Fibroblast of skin of left biceps (primary cell): Measurements from ENCODE around the gene DBT.
"Not testable (repeated sequence)": the region's sequence is repeated elsewhere in the genome, so short reads cannot be mapped to it uniquely, and the experiment has no call there.

Experiments
- DNase-seq, 2 experiments: peaks; one replicate each; pipeline ENCODE4 v3.0.0-alpha.2; 2013; ENCODE audit warnings: low read depth in 2 of 2

Gene DBT

GRCh38 chr1:100249537-100250257 lies at the start of gene DBT:
DBT (minus strand) TSS chr1:100249834; CDS start chr1:100249820, 14 bp downstream.
- peak; percentile 77 to 79 for DNase-seq

GRCh38 chr1:100298512-100298911 lies 48.9 kb upstream of the DBT start:
- DNase-seq = no peak

- not testable (repeated sequence) for DNase-seq
These were observed 47.4 kb upstream of the DBT start for GRCh38 chr1:100296997-100297396.

DNA sequence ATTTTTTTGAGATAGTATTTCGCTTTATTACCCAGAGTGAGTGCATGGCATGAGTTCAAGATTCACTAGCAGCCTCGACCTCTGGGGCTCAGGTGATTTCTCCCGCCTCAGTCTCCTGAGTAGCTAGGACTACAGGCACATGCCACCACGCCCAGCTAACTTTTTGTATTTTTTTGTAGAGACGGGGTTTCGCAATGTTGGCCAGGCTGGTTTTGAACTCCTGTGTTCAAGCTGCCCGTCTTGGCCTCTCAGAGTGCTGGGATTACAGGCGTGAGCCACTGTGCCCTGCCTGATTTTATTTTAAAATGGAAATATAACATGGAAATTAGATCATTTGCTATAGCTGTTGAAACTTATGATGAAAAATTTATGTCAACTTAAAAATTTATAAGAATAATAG lies 46.5 kb upstream of the DBT start:
- DNase-seq = no peak

- no peak for DNase-seq
These were observed 43.1 kb upstream of the DBT start for GRCh38 chr1:100292711-100293110.

GRCh38 chr1:100290291-100290690 lies 40.7 kb upstream of the DBT start:
- DNase-seq = no peak

- DNase-seq = no peak
These were observed 37.5 kb upstream of the DBT start for GRCh38 chr1:100287162-100287561.

DNA sequence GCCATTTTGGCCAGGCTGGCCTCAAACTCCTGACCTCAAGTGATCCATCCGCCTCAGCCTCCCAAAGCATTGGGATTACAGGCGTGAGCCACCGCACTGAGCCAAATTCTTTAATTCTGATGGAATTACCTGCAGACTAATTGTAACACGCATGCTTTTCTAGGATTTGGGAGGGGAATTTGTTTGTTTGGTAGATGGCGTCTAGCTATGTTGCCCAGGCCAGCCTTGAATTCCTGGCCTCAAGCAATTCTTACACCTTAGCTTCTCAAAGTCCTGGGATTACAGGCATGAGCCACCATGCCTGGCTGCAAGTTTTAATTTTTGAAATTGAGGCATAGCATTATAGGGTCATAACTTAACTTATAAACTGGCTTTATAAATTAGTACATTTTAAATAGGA lies 35.0 kb upstream of the DBT start:
- no peak for DNase-seq

- no peak for DNase-seq
These were observed 30.5 kb upstream of the DBT start for GRCh38 chr1:100279954-100280682.

GRCh38 chr1:100279358-100279923 lies 29.8 kb upstream of the DBT start:
- DNase-seq = no peak

DNA sequence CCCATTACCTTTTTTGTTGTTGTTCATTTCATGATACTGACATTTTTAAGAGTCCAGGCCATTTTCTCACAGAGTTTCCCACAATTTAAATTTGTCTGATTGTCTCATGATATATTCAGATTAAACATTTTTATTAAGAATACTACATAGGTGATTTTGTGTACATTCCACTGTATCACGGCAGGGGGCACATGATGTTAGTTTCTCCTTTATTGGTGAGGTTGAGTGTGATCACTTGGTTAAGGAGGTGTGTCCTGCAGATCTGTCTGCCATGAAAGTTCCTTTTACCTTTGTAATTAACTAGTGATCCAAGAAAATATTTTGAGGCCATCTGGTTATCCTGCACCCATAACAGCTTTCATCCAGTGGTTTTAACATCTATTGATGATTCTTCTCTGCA lies 28.2 kb upstream of the DBT start:
- DNase-seq = no peak

- DNase-seq = no peak
These were observed 18.6 kb upstream of the DBT start for GRCh38 chr1:100268202-100268601.

- DNase-seq = no peak
These were observed 17.6 kb upstream of the DBT start for GRCh38 chr1:100267284-100267683.

DNA sequence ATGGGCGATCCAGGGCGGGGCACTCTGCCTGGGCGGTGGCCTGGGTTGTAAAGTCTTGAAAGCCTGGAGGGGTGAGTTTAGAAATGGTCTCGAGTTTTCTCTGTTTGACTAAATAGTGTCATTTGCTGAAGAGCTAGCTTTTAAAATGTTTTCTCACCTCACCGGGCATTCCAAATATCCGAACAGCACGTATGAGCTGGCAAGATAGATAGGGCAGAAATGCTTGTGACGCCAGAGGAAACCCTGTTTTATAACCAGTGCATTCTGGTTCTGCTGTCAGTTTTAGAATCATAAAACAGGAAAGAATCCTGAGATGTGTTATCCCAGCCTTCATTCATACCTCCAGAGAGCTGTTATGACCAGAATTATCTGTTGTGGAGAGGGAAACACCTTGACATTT lies 17.1 kb upstream of the DBT start:
- DNase-seq = no peak

DNA sequence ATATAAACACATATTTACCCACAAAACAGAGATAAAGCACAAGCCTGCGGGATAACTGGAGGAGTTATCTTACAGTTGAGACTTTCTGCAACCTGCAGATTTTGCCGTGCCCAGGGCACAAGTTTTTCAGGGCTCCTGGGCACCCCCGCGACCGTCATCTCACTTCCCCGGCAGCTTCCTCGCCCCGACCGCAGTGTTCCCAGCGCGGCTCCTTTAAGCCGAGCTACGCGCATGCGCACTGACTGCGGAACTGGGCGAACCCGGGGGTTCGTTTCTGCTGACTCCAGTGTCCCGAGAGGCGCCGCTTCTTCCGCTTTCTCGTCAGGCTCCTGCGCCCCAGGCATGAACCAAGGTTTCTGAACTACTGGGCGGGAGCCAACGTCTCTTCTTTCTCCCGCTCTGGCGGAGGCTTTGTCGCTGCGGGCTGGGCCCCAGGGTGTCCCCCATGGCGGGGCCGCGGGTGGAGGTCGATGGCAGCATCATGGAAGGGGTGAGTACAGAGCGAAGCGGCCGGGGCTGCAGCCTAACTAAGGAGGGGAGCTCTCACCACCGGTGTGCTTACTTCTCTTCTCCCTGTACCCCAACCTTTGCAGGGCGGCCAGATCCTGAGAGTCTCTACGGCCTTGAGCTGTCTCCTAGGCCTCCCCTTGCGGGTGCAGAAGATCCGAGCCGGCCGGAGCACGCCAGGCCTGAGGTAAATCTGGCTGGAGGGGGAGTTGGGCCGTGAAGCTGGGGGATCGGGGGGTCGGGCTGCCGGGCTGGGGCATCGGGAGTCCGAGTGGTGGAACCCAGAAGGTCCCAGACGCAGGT lies 16.5 kb upstream of the DBT start, which contains the start of gene RTCA:
RTCA (plus strand) TSS at position 286 of the 810 bp plus-strand sequence; CDS start at position 446, 160 bp downstream.
- peak; percentile 83 for DNase-seq

DNA sequence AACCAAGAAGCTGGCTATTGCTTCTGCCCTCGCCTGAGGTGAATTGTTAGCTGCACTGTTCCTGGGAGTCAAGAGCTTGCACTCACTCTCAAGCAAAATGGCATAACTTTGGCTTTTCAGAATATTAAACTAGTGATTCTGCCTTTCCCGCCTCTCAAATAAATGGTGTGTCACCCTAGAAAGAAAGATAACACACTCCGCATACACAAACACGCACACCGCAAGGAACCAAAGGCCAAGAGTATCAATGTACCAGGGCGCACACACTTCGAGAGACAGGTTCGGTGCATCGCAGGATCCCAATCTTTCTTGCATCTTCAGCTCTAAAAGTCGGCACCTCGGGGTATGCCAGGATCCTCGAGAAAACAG lies 15.9 kb upstream of the DBT start:
- DNase-seq = no peak

DNA sequence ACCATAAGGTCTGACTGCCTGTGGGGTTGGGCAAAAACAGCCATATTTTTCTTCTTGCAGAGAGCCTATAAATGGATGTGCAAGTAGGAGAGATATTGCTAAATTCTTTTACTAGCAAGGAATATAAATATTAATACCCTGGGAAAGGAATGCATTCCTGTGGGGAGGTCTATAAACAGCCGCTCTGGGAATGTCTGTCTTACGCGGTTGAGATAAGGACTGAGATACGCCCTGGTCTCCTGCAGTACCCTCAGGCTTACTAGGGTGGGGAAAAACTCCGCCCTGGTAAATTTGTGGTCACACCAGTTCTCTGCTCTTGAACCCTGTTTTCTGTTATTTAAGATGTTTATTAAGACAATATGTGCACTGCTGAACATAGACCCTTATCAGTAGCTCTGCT lies 14.4 kb upstream of the DBT start:
- DNase-seq = not testable (repeated sequence)

DNA sequence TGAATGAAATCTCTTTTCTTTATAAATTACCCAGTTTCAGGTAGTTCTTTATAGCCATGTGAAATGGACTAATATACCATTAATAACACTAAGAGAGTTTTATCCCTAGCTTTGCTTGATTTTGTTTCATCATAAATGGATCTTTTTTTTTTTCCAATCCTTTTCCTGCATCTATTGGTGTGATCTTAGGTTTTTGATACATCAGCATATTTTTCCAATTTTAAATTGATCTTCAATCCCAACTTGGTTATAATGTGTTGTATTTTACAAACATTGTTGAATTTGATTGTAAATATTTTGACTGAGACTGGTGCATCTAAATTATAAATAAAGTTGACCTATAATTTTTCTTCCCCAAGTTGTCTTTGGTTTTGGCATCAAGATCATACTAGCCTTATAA lies 12.1 kb upstream of the DBT start:
- no peak for DNase-seq

DNA sequence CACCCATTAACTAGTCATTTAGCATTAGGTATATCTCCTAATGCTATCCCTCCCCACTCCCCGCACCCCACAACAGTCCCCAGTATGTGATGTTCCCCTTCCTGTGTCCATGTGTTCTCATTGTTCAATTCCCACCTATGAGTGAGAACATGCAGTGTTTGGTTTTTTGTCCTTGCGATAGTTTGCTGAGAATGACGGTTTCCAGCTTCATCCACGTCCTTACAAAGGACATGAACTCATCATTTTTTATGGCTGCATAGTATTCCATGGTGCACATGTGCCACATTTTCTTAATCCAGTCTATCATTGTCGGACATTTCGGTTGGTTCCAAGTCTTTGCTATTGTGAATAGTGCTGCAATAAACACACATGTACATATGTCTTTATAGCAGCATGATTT lies 8.8 kb upstream of the DBT start:
- not testable (repeated sequence) for DNase-seq

DNA sequence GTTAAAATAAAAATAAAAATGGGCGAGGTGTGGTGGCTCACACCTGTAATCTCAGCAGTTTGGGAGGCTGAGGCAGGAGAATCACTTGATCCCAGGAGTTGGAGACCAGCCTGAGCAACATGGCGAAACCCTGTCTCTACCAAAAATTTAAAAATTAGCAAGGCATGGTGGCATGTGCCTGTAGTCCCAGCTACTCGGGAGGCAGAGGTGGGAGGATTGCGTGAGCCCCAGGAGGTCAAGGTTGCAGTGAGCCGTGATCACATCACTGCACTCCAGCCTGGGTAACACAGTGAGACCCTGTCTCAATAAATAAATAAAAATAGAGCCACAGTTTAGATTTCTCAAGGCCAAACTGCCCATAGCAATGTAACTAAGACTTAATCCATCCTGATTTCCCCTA lies 6.6 kb upstream of the DBT start:
- not testable (repeated sequence) for DNase-seq

- DNase-seq = no peak
These were observed 3.9 kb upstream of the DBT start for GRCh38 chr1:100253552-100253951.

GRCh38 chr1:100252901-100253300 lies 3.3 kb upstream of the DBT start:
- no peak for DNase-seq
